ENCODE data around the gene PTPRG.

PTPRG gene

GRCh38 chr3:61846488-61846887 lies 285.1 kb downstream of the PTPRG start:
- DNase-seq (ENCODE audit: low read depth in 1 of 2, low spot score in 1 of 2): no peak
- in situ Hi-C loops (cut with HindIII; ENCODE audit: low pct_unique_long_range_greater_than_20kb, low sequenced_read_pairs): no loop called here
- no peak for TF ChIP-seq JUND (IDR thresholded peaks at IDR 0.05; ENCODE audit: low read depth)

GRCh38 chr3:61847784-61848462 lies 286.6 kb downstream of the PTPRG start:
- no peak for TF ChIP-seq JUND (IDR thresholded peaks at IDR 0.05; ENCODE audit: low read depth)
- in situ Hi-C loops (cut with HindIII; ENCODE audit: low pct_unique_long_range_greater_than_20kb, low sequenced_read_pairs): no loop called here
- DNase-seq (ENCODE audit: low read depth in 1 of 2, low spot score in 1 of 2): no peak

GRCh38 chr3:61848885-61849284 lies 287.5 kb downstream of the PTPRG start:
- TF ChIP-seq JUND (IDR thresholded peaks at IDR 0.05; ENCODE audit: low read depth): no peak
- in situ Hi-C loops (cut with HindIII; ENCODE audit: low pct_unique_long_range_greater_than_20kb, low sequenced_read_pairs): no loop called here
- DNase-seq (ENCODE audit: low read depth in 1 of 2, low spot score in 1 of 2): no peak

- no peak for TF ChIP-seq JUND (IDR thresholded peaks at IDR 0.05; ENCODE audit: low read depth)
- DNase-seq (ENCODE audit: low read depth in 1 of 2, low spot score in 1 of 2): no peak
- in situ Hi-C loops (cut with HindIII; ENCODE audit: low pct_unique_long_range_greater_than_20kb, low sequenced_read_pairs): no loop called here
Observed at GRCh38 chr3:61853912-61854311, 292.5 kb downstream of the PTPRG start.

GRCh38 chr3:61855211-61855610 lies 293.8 kb downstream of the PTPRG start:
- in situ Hi-C loops (cut with HindIII; ENCODE audit: low pct_unique_long_range_greater_than_20kb, low sequenced_read_pairs): no loop called here

GRCh38 chr3:61857297-61857696 lies 295.9 kb downstream of the PTPRG start:
- no peak for DNase-seq (ENCODE audit: low read depth in 1 of 2, low spot score in 1 of 2)
- in situ Hi-C loops (cut with HindIII; ENCODE audit: low pct_unique_long_range_greater_than_20kb, low sequenced_read_pairs): no loop called here
- no peak for TF ChIP-seq JUND (IDR thresholded peaks at IDR 0.05; ENCODE audit: low read depth)

More at GRCh38 chr3:61855211-61855610, 293.8 kb downstream of the PTPRG start:
- DNase-seq (ENCODE audit: low read depth in 1 of 2, low spot score in 1 of 2): no peak
- no peak for TF ChIP-seq JUND (IDR thresholded peaks at IDR 0.05; ENCODE audit: low read depth)

- no peak for TF ChIP-seq JUND (IDR thresholded peaks at IDR 0.05; ENCODE audit: low read depth)
- in situ Hi-C loops (cut with HindIII; ENCODE audit: low pct_unique_long_range_greater_than_20kb, low sequenced_read_pairs): no loop called here
- DNase-seq (ENCODE audit: low read depth in 1 of 2, low spot score in 1 of 2): peak in 1 of 2 experiments; percentile 7
Observed at GRCh38 chr3:61858054-61858453, 296.7 kb downstream of the PTPRG start.

GRCh38 chr3:61861410-61861809 lies 300.0 kb downstream of the PTPRG start:
- no peak for DNase-seq (ENCODE audit: low read depth in 1 of 2, low spot score in 1 of 2)
- TF ChIP-seq JUND (IDR thresholded peaks at IDR 0.05; ENCODE audit: low read depth): no peak
- in situ Hi-C loops (cut with HindIII; ENCODE audit: low pct_unique_long_range_greater_than_20kb, low sequenced_read_pairs): no loop called here

GRCh38 chr3:61862614-61863289 lies 301.4 kb downstream of the PTPRG start:
- no peak for TF ChIP-seq JUND (IDR thresholded peaks at IDR 0.05; ENCODE audit: low read depth)
- DNase-seq (ENCODE audit: low read depth in 1 of 2, low spot score in 1 of 2): no peak
- in situ Hi-C loops (cut with HindIII; ENCODE audit: low pct_unique_long_range_greater_than_20kb, low sequenced_read_pairs): no loop called here

- no peak for DNase-seq (ENCODE audit: low read depth in 1 of 2, low spot score in 1 of 2)
- TF ChIP-seq JUND (IDR thresholded peaks at IDR 0.05; ENCODE audit: low read depth): no peak
- in situ Hi-C loops (cut with HindIII; ENCODE audit: low pct_unique_long_range_greater_than_20kb, low sequenced_read_pairs): no loop called here
Observed at GRCh38 chr3:61863579-61863978, 302.2 kb downstream of the PTPRG start.

- in situ Hi-C loops (cut with HindIII; ENCODE audit: low pct_unique_long_range_greater_than_20kb, low sequenced_read_pairs): no loop called here
- TF ChIP-seq JUND (IDR thresholded peaks at IDR 0.05; ENCODE audit: low read depth): no peak
- DNase-seq (ENCODE audit: low read depth in 1 of 2, low spot score in 1 of 2): no peak
Observed at GRCh38 chr3:61864886-61865285, 303.5 kb downstream of the PTPRG start.

- in situ Hi-C loops (cut with HindIII; ENCODE audit: low pct_unique_long_range_greater_than_20kb, low sequenced_read_pairs): no loop called here
- DNase-seq (ENCODE audit: low read depth in 1 of 2, low spot score in 1 of 2): no peak
- TF ChIP-seq JUND (IDR thresholded peaks at IDR 0.05; ENCODE audit: low read depth): no peak
Observed at GRCh38 chr3:61865466-61866152, 304.2 kb downstream of the PTPRG start.

GRCh38 chr3:61866153-61866542 lies 304.8 kb downstream of the PTPRG start:
- in situ Hi-C loops (cut with HindIII; ENCODE audit: low pct_unique_long_range_greater_than_20kb, low sequenced_read_pairs): no loop called here
- DNase-seq (ENCODE audit: low read depth in 1 of 2, low spot score in 1 of 2): no peak
- no peak for TF ChIP-seq JUND (IDR thresholded peaks at IDR 0.05; ENCODE audit: low read depth)

Measured in T47D (cell line).